Spleen (tissue), 11 donors: ENCODE results near the gene CNDP1. TPM values are rescaled to one million over a fixed set of nuclear protein-coding genes. Genes with fewer than 3 reads are reported as not detected.

ENCODE experiments used
- DNase-seq: peaks from one replicate; pipeline ENCODE4 v3.0.0-alpha.2; 2020
- H3K27ac ChIP-seq, 8 donors: fragments of 200-600 bp; sonication (generic) in 7 of 8; 1 replicate in 4 of 8; 2 replicates in 4 of 8; pipeline versions ENCODE4 v1.5.0 to v1.8.0; 2016 to 2021; ENCODE audit warnings: inconsistent platforms in 4 of 8, mild to moderate bottlenecking in 4 of 8, moderate library complexity in 1 of 8
- H3K27me3 ChIP-seq, 7 donors: fragments of 200-600 bp; sonication (generic) in 6 of 7; replicated peaks in 1 of 7; 1 replicate in 4 of 7; 2 replicates in 3 of 7; pipeline versions ENCODE4 v1.5.0 to v1.8.0; 2016 to 2021; ENCODE audit warnings: inconsistent platforms in 3 of 7, mild to moderate bottlenecking in 1 of 7
- H3K36me3 ChIP-seq, 6 donors: fragments of 200-600 bp; sonication (generic) in 5 of 6; 1 replicate in 4 of 6; 2 replicates in 2 of 6; pipeline versions ENCODE4 v1.5.0 to v1.8.0; 2016 to 2021; ENCODE audit warnings: inconsistent platforms in 2 of 6
- H3K4me1 ChIP-seq, 6 donors: fragments of 200-600 bp; sonication (generic) in 5 of 6; 1 replicate in 3 of 6; 2 replicates in 3 of 6; pipeline versions ENCODE4 v1.5.0 to v1.8.0; 2016 to 2021; ENCODE audit warnings: inconsistent platforms in 3 of 6
- H3K4me3 ChIP-seq, 8 donors: fragments of 200-600 bp; sonication (generic) in 7 of 8; 1 replicate in 4 of 8; 2 replicates in 4 of 8; pipeline versions ENCODE4 v1.5.0 to v1.8.0; 2016 to 2021; ENCODE audit warnings: inconsistent platforms in 4 of 8, mild to moderate bottlenecking in 4 of 8, moderate library complexity in 2 of 8
- H3K9me3 ChIP-seq, 8 donors: fragments of 200-600 bp; sonication (generic) in 7 of 8; 1 replicate in 4 of 8; 2 replicates in 4 of 8; pipeline versions ENCODE4 v1.5.0 to v1.8.0; 2016 to 2021; ENCODE audit warnings: inconsistent platforms in 4 of 8
- POLR2A ChIP-seq, 3 donors: fragments of 450-650 bp; IDR thresholded peaks; one replicate each; pipeline ENCODE4 v1.5.1; 2017; ENCODE audit warnings: antibody characterized with exemption in 3 of 3, mild to moderate bottlenecking in 1 of 3
- POLR2AphosphoS5 ChIP-seq, 3 donors: sonication (generic); formaldehyde crosslinking; IDR thresholded peaks; one replicate each; pipeline ENCODE4 v1.5.1; 2017; ENCODE audit warnings: antibody characterized with exemption in 3 of 3
- WGBS, 5 donors: extraction: QIAGEN DNeasy Blood & Tissue Kit in 3 of 5; methylation state at CpG; one replicate each; pipeline versions ENCODE4 v1.1.5 to v1.1.7; 2013 to 2018; 5-methylcytosine and 5-hydroxymethylcytosine counted together
- intact Hi-C: fragments of 100-400 bp; cut with DNase I; formaldehyde crosslinking; loops from one replicate; pipeline ENCODE4 v1.15.0; 2023; ENCODE audit warnings: low total_unique reads
- polyA plus RNA-seq, 3 donors: library from polyadenylated mRNA; stranded (reverse); fragments of 200-250 nt; gene quantifications; one replicate each; pipeline ENCODE4 v1.2.1, GENCODE V29; 2013
- total RNA-seq, 7 donors: library from RNA; depleted of rRNA in 3 of 7; stranded (reverse); fragments of >200 nt in 3 of 7; fragmentation: NEBNext Ultra II Directional in 4 of 7; extraction: Animal tissue kit (Norgen Biotek cat#: 25700) in 4 of 7; gene quantifications; one replicate each; pipeline versions ENCODE4 v1.1.0 to v1.2.1, GENCODE V29; 2016 to 2021
- TF ChIP-seq, protein P1 (sequence below), 11 experiments: fragments of 200-600 bp in 7 of 11; fragments of 450-650 bp in 4 of 11; sonication (generic) in 4 of 11; IDR thresholded peaks in 8 of 11; conservative IDR thresholded peaks in 3 of 11; 1 replicate in 7 of 11; 2 replicates in 4 of 11; pipeline versions ENCODE4 v1.4.0 to v1.8.0; 2016 to 2021; ENCODE audit warnings: antibody characterized with exemption in 11 of 11, inconsistent platforms in 4 of 11, mild to moderate bottlenecking in 1 of 11
- donor health status: healthy with polysubstance abuse.
- donor health status: DM: no; HTN: no; CAD: no; lungs with moderate emphysema.
- donor health status: DM: no; HTN: no; CAD: no.
- donor health status: Bipolar disorder and iron deficiency.
- donor health status: healthy.
- donor health status: DM: no; HTN: no; CAD: no.
- donor health status: DM: yes; HTN: yes; CAD: no.

CNDP1 gene
- total and polyA plus RNA-seq, 10 donors: 0.03 to 0.59 (median 0.18) TPM; not detected in 2

DNA sequence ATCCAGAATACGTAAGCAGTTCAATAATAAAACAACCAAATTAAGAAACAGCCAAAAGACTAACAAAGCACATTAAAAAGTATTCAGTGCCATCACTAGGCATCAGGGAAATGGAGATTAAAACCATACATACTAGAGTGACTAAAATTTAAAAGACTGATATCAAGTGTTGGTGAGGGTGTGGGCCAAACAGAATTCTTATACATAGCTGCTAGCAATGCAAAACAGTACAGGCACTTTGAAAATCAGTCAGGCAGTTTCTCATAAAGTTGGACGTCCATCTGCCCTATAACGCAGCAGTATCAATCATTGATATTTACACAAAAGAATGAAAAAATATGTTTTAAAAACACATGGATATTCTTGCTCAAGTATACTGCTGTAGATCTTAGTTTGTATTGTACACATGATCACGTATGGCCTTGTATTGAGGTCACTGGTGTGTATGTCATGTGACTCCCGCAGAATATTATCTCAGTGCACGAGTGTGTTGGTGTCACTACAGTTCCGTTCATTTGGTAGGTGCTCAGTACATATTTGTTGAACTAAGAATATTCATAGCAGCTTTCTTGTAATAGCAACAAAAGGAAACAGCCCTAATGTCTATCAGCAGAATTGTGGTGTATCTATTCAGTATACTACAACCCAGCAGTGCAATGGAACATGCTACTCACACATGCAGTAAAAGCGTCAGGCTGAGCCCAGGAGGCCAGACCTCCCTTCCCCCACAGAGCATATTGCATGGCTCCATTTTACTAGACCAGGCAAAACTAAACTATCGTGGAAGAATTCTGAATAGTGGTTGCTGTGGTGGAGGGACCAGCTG is 92.0 kb downstream of the CNDP1 start:
- DNase-seq: no peak
- TF ChIP-seq, protein P1, sequence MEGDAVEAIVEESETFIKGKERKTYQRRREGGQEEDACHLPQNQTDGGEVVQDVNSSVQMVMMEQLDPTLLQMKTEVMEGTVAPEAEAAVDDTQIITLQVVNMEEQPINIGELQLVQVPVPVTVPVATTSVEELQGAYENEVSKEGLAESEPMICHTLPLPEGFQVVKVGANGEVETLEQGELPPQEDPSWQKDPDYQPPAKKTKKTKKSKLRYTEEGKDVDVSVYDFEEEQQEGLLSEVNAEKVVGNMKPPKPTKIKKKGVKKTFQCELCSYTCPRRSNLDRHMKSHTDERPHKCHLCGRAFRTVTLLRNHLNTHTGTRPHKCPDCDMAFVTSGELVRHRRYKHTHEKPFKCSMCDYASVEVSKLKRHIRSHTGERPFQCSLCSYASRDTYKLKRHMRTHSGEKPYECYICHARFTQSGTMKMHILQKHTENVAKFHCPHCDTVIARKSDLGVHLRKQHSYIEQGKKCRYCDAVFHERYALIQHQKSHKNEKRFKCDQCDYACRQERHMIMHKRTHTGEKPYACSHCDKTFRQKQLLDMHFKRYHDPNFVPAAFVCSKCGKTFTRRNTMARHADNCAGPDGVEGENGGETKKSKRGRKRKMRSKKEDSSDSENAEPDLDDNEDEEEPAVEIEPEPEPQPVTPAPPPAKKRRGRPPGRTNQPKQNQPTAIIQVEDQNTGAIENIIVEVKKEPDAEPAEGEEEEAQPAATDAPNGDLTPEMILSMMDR (IDR thresholded peaks at IDR 0.05 in 8 of 11, conservative IDR thresholded peaks at IDR 0.05 in 3 of 11): no peak
- no peak for TF ChIP-seq POLR2AphosphoS5 (IDR thresholded peaks at IDR 0.05)
- no peak for TF ChIP-seq POLR2A (IDR thresholded peaks at IDR 0.05)
- Histone ChIP-seq H3K9me3 (no peaks in the 10 kb centered on the region), H3K27me3 (no peaks in the 10 kb centered on the region), H3K4me3 (no peak overlapping the region), H3K36me3 (peaks cover 0 to 5% (median 0%) of the 10 kb centered on the region in 6 donors), H3K4me1 (peaks cover 0 to 36% (median 11%) of the 10 kb centered on the region in 6 donors), H3K27ac (no peak overlapping the region)
- 83 to 95% (median 90%) methylated on average over 9 of the region's 9 CpGs for WGBS, 5 donors
- intact Hi-C loops: no loop called here

DNA sequence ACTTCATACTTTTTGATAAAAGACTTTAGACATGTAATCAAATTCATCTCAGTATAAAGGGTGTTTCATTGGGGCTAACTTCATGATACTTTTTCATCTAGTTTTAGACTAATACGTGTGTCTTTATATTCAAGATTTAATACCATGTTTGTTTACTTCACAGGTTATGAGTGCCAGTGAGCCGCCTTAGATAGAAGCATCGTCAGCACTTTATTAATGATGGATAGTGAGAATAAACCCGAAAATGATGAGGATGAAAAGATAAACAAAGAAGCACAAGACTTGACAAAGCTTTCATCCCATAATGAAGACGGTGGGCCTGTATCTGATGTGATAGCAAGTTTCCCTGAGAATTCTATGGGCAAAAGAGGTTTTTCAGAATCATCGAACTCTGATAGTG is 96.5 kb downstream of the CNDP1 start:
- DNase-seq: no peak
- peak overlapping the region in 3 of 8 donors; percentile 69 to 75 (median 73) for H3K27ac ChIP-seq
- H3K4me3 ChIP-seq: no peak overlapping the region
- TF ChIP-seq POLR2A (IDR thresholded peaks at IDR 0.05) (no peak), POLR2AphosphoS5 (IDR thresholded peaks at IDR 0.05) (no peak)
- TF ChIP-seq, protein P1 (IDR thresholded peaks at IDR 0.05 in 8 of 11, conservative IDR thresholded peaks at IDR 0.05 in 3 of 11): no peak
- 85 to 94% (median 93%) methylated on average over 6 of the region's 6 CpGs for WGBS, 5 donors
- peaks cover 0 to 37% (median 7%) of the 10 kb centered on the region in 6 donors for H3K4me1 ChIP-seq
- no peaks in the 10 kb centered on the region for H3K9me3 ChIP-seq
- H3K36me3 ChIP-seq: peaks cover 0 to 50% (median 20%) of the 10 kb centered on the region in 6 donors
- no peaks in the 10 kb centered on the region for H3K27me3 ChIP-seq
- intact Hi-C loops: no loop called here

DNA sequence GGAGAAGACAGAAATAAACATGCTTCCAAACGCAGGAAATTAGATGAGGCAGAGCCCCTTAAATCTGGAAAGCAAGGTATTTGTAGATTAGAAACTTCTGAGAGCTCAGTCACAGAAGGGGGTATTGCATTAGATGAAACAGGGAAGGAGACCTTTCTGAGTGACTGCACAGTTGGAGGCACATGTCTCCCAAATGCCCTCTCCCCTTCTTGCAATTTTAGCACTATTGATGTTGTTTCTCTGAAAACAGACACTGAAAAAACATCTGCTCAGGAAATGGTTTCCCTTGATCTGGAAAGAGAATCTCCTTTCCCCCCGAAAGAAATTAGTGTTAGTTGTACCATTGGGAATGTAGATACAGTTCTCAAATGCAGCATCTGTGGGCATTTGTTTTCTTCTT is 96.9 kb downstream of the CNDP1 start:
- TF ChIP-seq, protein P1 (IDR thresholded peaks at IDR 0.05 in 8 of 11, conservative IDR thresholded peaks at IDR 0.05 in 3 of 11): no peak
- TF ChIP-seq POLR2A (IDR thresholded peaks at IDR 0.05): no peak
- no peak for TF ChIP-seq POLR2AphosphoS5 (IDR thresholded peaks at IDR 0.05)
- Histone ChIP-seq H3K36me3 (peaks cover 0 to 51% (median 20%) of the 10 kb centered on the region in 6 donors), H3K4me1 (peaks cover 0 to 37% (median 7%) of the 10 kb centered on the region in 6 donors), H3K9me3 (no peaks in the 10 kb centered on the region), H3K4me3 (peak overlapping the region in 1 of 8 donors; percentile 0), H3K27me3 (no peaks in the 10 kb centered on the region), H3K27ac (peak overlapping the region in 4 of 8 donors; percentile 69 to 75 (median 73))
- DNase-seq: no peak
- 35 to 59% (median 51%) methylated on average over 2 of the region's 2 CpGs for WGBS, 5 donors
- intact Hi-C loops: no loop called here
